ENCODE data around the gene ANOS1. TPM values are rescaled to one million over a fixed set of nuclear protein-coding genes. Genes with fewer than 3 reads are reported as not detected.

The ANOS1 gene
- total and polyA plus RNA-seq, 2 of the 8 experiments (the other 6 are each of a cell fraction or from before 2014, with no cell fraction given), result 34.4 to 59.0 TPM

- TF ChIP-seq BCL11A (IDR thresholded peaks at IDR 0.05; ENCODE audit: low read depth in 2 of 2, low read length in 2 of 2) (no peak), RFX5 (IDR thresholded peaks at IDR 0.05; ENCODE audit: borderline replicate concordance, low read depth, low read length) (no peak), TAF7 (optimal IDR thresholded peaks at IDR 0.05; ENCODE audit: borderline replicate concordance, low read depth, low read length) (no peak), CHD7 (IDR thresholded peaks at IDR 0.05; ENCODE audit: insufficient replicate concordance, low read length) (no peak)
These were observed 23.2 kb upstream of the ANOS1 start (continued) for GRCh38 chrX:8755116-8755515.
